Endothelial cell of umbilical vein (primary cell): ENCODE data around the gene SYNGR1. TPM values are rescaled to one million over a fixed set of nuclear protein-coding genes. Genes with fewer than 3 reads are reported as not detected.
"Not testable (repeated sequence)": the region's sequence is repeated elsewhere in the genome, so short reads cannot be mapped to it uniquely, and the experiment has no call there.

Experiments
- BruUV-seq: library from RNA; stranded (reverse); fragments of 400-500 nt; replicated peaks from 2 replicates; lab custom pipeline; 2021; lab: Mats Ljungman, UMichigan
- CTCF ChIA-PET: fragments of 300-600, 350-600 bp; sonication (Branson Sonifier 250); formaldehyde crosslinking; loops from one replicate; lab custom pipeline; 2021; ENCODE audit warnings: antibody characterized with exemption, inconsistent platforms; lab: Charles Lee
- POLR2A ChIA-PET: fragments of 300-600, 350-600 bp; sonication (Branson Sonifier 250); formaldehyde crosslinking; loops from one replicate; lab custom pipeline; 2021; ENCODE audit warnings: antibody characterized with exemption, inconsistent platforms; lab: Charles Lee
- DNase-seq: peaks from one replicate; pipeline ENCODE4 v3.0.0-alpha.2; 2011; ENCODE audit warnings: low read depth, low spot score
- FAIRE-seq: peaks from 2 replicates; lab custom pipeline; 2011; peaks lifted over from hg19 to GRCh38; lab: Jason Lieb, UNC
- H2AFZ ChIP-seq: 2 replicates; pipeline ENCODE4 v1.6.0; 2012; ENCODE audit warnings: low read depth, low read length, control low read depth, inconsistent platforms
- H3K27ac ChIP-seq: 2 replicates; pipeline ENCODE4 v1.5.1; 2011; ENCODE audit warnings: low read depth, mild to moderate bottlenecking, control low read depth, low read length, moderate library complexity; ENCODE audit not compliant: insufficient read depth
- H3K27me3 ChIP-seq, 2 experiments: 2 replicates each; pipeline versions ENCODE4 v1.6.0 to v1.6.1; 2011; ENCODE audit warnings: low read length in 2 of 2, mixed read lengths in 1 of 2; ENCODE audit not compliant: control insufficient read depth in 2 of 2, insufficient read depth in 2 of 2
- H3K36me3 ChIP-seq, 2 experiments: 2 replicates in 1 of 2; 3 replicates in 1 of 2; pipeline ENCODE4 v1.5.1; 2011; ENCODE audit warnings: low read length in 2 of 2, mild to moderate bottlenecking in 1 of 2, moderate library complexity in 1 of 2; ENCODE audit not compliant: control insufficient read depth in 2 of 2, insufficient read depth in 2 of 2; ENCODE audit errors: extremely low read depth in 1 of 2
- H3K4me1 ChIP-seq: 3 replicates; pipeline ENCODE4 v1.5.1; 2011; ENCODE audit warnings: mild to moderate bottlenecking, low read length; ENCODE audit not compliant: control insufficient read depth, insufficient read depth; ENCODE audit errors: extremely low read depth
- H3K4me2 ChIP-seq: 2 replicates; pipeline ENCODE4 v1.6.1; 2011; ENCODE audit warnings: low read length, control low read depth, mixed read lengths; ENCODE audit not compliant: insufficient read depth
- H3K4me3 ChIP-seq, 3 experiments: fragments of 200-600 bp in 1 of 3; sonication (generic), shearing (Covaris generic) in 1 of 3; replicated peaks in 1 of 3; 2 replicates each; pipeline ENCODE4 v1.5.1; 2011 to 2016; ENCODE audit warnings: control low read depth in 3 of 3, low read length in 3 of 3, mild to moderate bottlenecking in 2 of 3, inconsistent platforms in 1 of 3, low read depth in 1 of 3, moderate library complexity in 1 of 3; ENCODE audit not compliant: insufficient read depth in 1 of 3
- H3K79me2 ChIP-seq: 2 replicates; pipeline ENCODE4 v1.6.0; 2012; ENCODE audit warnings: low read length, inconsistent platforms; ENCODE audit not compliant: control insufficient read depth, insufficient read depth
- H3K9ac ChIP-seq: replicated peaks from 2 replicates; pipeline ENCODE3; 2011; ENCODE audit warnings: low read length, control low read depth; ENCODE audit not compliant: insufficient read depth; ENCODE audit errors: extremely low read depth
- H3K9me1 ChIP-seq: replicated peaks from 3 replicates; pipeline ENCODE4 v1.6.0; 2011; ENCODE audit warnings: mild to moderate bottlenecking, low read length; ENCODE audit not compliant: control insufficient read depth, insufficient read depth; ENCODE audit errors: extremely low read depth
- H3K9me3 ChIP-seq: replicated peaks from 2 replicates; pipeline ENCODE4 v1.5.1; 2012; ENCODE audit warnings: low read length, inconsistent platforms; ENCODE audit not compliant: control insufficient read depth, insufficient read depth
- H4K20me1 ChIP-seq: replicated peaks from 2 replicates; pipeline ENCODE3; 2011; ENCODE audit warnings: mild to moderate bottlenecking, low read length; ENCODE audit not compliant: control insufficient read depth, insufficient read depth; ENCODE audit errors: extremely low read depth
- EZH2 ChIP-seq: IDR thresholded peaks from 2 replicates; pipeline ENCODE4 v1.6.1; 2012; ENCODE audit warnings: borderline replicate concordance, low read depth, mild to moderate bottlenecking, moderate library complexity, low read length, inconsistent platforms; ENCODE audit not compliant: severe bottlenecking
- FOS ChIP-seq: IDR thresholded peaks from 2 replicates; pipeline ENCODE4 v1.6.1; 2011; ENCODE audit warnings: mild to moderate bottlenecking, low read length, moderate library complexity, borderline replicate concordance; ENCODE audit not compliant: insufficient read depth
- GATA2 ChIP-seq: IDR thresholded peaks from 2 replicates; pipeline ENCODE4 v1.7.0; 2011; ENCODE audit warnings: low read depth, mild to moderate bottlenecking, moderate library complexity, mixed read lengths, low read length; ENCODE audit not compliant: insufficient read length, insufficient read depth
- JUN ChIP-seq: IDR thresholded peaks from 2 replicates; pipeline ENCODE4 v1.6.1; 2011; ENCODE audit warnings: borderline replicate concordance, low read depth; ENCODE audit not compliant: insufficient read length, insufficient read depth
- MYC ChIP-seq: IDR thresholded peaks from one replicate; pipeline ENCODE4 v1.6.1; 2011; ENCODE audit warnings: mild to moderate bottlenecking, low read depth, low read length
- POLR2A ChIP-seq: IDR thresholded peaks from 2 replicates; pipeline ENCODE4 v1.6.1; 2012; ENCODE audit warnings: low read depth, mild to moderate bottlenecking, control low read depth, low read length
- POLR2AphosphoS5 ChIP-seq: IDR thresholded peaks from 2 replicates; pipeline ENCODE4 v1.6.1; 2012; ENCODE audit warnings: low read depth, mild to moderate bottlenecking, control low read depth, low read length, moderate library complexity; ENCODE audit not compliant: insufficient read depth
- dilution Hi-C: fragments of 300-500 bp; cut with MboI; formaldehyde crosslinking; loops from one replicate; pipeline ENCODE4 v1.15.0; 2019; ENCODE audit warnings: low sequenced_read_pairs; ENCODE audit not compliant: extremely low pct_ligation_motif_present
- intact Hi-C: fragments of 100-400 bp; cut with micrococcal nuclease; formaldehyde crosslinking; loops from one replicate; pipeline ENCODE4 v1.10.0; 2022
- polyA plus RNA-seq, 4 experiments: library from polyadenylated mRNA; depleted of rRNA in 3 of 4; stranded (reverse) in 3 of 4; unstranded in 1 of 4; fragments of >200 nt; gene quantifications; 2 replicates each; pipeline versions ENCODE4 v1.2.1 to v1.2.3, GENCODE V29; 2011 to 2012; ENCODE audit warnings: missing spikeins in 1 of 4
- total RNA-seq: library from RNA; stranded (reverse); gene quantifications from 2 replicates; pipeline ENCODE4 v1.2.3, GENCODE V29; 2021
- TF ChIP-seq, protein P1 (sequence below): IDR thresholded peaks from 2 replicates; pipeline ENCODE4 v1.6.1; 2011; ENCODE audit not compliant: insufficient read depth, insufficient read length
- TF ChIP-seq, protein P2 (sequence below), 2 donors: IDR thresholded peaks; 1 replicate in 1 of 2; 2 replicates in 1 of 2; pipeline ENCODE4 v1.5.1; 2011; ENCODE audit warnings: low read length in 2 of 2, mild to moderate bottlenecking in 2 of 2, moderate library complexity in 2 of 2, control low read depth in 1 of 2, inconsistent platforms in 1 of 2, low read depth in 1 of 2; ENCODE audit not compliant: insufficient read depth in 1 of 2; ENCODE audit errors: extremely low read depth in 1 of 2

Gene SYNGR1
- total and polyA plus RNA-seq, 2 donors (not counting 3 experiments of a cell fraction or from before 2014, with no cell fraction given), result 3.8 to 10.2 TPM

DNA sequence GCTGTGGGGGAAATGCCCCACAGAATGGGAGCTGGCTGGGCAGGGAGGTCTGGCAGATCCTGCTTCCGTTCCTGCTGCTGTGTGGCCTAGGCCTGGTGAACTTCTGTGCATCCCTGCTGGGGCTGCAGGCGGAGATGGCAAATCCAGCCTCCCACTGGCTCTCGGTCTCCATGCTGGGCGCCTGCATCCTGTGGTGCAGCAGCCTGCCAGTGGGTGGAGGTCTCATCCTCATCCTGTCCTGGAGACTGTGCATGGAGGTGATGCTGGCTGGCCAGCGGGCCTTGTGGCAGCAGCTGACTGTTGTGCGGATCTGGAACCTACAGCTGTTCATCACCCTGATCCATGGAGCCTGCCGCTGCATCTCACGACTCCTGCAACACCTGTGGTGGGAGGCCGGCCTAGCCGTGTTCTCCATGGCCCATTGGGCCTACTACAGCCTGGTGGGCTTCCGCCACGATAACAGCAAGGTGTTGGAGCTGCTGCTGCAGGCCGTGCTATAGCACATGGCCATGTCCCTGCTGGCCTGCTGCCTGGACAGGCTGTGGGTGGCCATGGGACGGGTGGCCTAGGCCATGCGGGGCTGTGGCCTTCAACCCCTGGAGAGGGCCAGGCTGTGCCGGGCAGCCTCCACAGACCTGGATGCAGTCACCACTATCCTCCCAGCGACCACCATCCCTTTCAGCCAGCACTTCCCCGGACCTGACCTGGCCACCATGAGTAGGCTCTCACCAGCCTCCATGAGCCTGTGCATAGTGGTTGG, 21.6 kb upstream of the SYNGR1 start:
- ChIA-PET CTCF (interaction anchor here (0.9 kb wide), 1 partner anchor 53 kb away, joined by 4 read pairs; no protein-coding TSS in a partner anchor), POLR2A (no interaction called here)
- TF ChIP-seq POLR2A (no peak), POLR2AphosphoS5 (no peak), EZH2 (no peak), JUN (no peak), GATA2 (no peak), MYC (no peak), FOS (no peak)
- TF ChIP-seq, protein P1, sequence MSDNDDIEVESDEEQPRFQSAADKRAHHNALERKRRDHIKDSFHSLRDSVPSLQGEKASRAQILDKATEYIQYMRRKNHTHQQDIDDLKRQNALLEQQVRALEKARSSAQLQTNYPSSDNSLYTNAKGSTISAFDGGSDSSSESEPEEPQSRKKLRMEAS, result no peak
- TF ChIP-seq, protein P2, sequence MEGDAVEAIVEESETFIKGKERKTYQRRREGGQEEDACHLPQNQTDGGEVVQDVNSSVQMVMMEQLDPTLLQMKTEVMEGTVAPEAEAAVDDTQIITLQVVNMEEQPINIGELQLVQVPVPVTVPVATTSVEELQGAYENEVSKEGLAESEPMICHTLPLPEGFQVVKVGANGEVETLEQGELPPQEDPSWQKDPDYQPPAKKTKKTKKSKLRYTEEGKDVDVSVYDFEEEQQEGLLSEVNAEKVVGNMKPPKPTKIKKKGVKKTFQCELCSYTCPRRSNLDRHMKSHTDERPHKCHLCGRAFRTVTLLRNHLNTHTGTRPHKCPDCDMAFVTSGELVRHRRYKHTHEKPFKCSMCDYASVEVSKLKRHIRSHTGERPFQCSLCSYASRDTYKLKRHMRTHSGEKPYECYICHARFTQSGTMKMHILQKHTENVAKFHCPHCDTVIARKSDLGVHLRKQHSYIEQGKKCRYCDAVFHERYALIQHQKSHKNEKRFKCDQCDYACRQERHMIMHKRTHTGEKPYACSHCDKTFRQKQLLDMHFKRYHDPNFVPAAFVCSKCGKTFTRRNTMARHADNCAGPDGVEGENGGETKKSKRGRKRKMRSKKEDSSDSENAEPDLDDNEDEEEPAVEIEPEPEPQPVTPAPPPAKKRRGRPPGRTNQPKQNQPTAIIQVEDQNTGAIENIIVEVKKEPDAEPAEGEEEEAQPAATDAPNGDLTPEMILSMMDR (IDR thresholded peaks at IDR 0.05; ENCODE audit: extremely low read depth in 1 of 2, insufficient read depth in 1 of 2, low read depth in 1 of 2, low read length in 2 of 2), result no peak
- Histone ChIP-seq H3K36me3 (no peaks in the 10 kb centered on the region), H3K4me3 (no peak overlapping the region), H3K4me1 (peaks cover 3% of the 10 kb centered on the region), H3K4me2 (no peak overlapping the region), H3K9me1 (no peaks in the 10 kb centered on the region), H4K20me1 (no peaks in the 10 kb centered on the region), H3K9ac (no peak overlapping the region), H3K27ac (no peak overlapping the region), H2AFZ (no peak overlapping the region), H3K79me2 (no peaks in the 10 kb centered on the region), H3K27me3 (no peaks in the 10 kb centered on the region), H3K9me3 (no peaks in the 10 kb centered on the region)
- intact Hi-C loops, result no loop called here
- FAIRE-seq (no peak), DNase-seq (no peak)
- no TSS peak for BruUV-seq
- dilution Hi-C loops, result no loop called here

DNA sequence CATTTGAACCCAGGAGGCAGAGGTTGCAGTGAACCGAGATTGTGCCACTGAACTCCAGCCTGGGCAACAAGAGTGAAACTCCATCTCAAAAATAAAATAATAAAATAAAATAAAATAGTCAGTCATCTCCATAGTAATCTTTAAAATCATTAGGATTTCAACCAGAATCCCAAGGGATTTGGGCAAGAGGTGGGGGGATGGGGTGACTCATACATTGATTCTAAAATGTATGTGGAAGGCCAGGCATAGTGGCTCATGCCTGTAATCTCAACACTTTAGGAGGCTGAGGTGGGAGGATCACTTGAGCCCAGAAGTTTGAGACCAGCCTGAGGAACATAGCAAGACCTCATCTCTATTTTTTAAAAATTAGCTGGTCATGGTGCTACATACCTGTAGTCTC, 19.2 kb upstream of the SYNGR1 start:
- H3K4me3 ChIP-seq, H3K9ac ChIP-seq, H2AFZ ChIP-seq, H3K27me3 ChIP-seq, BruUV-seq, H3K4me2 ChIP-seq, FAIRE-seq, intact Hi-C loops, DNase-seq, H3K79me2 ChIP-seq, H3K27ac ChIP-seq, dilution Hi-C loops, H3K4me1 ChIP-seq, H4K20me1 ChIP-seq, H3K9me3 ChIP-seq, H3K36me3 ChIP-seq, H3K9me1 ChIP-seq: not testable (repeated sequence)
- ChIA-PET POLR2A (interaction anchor here (2.6 kb wide), 1 partner anchor 11 kb away, joined by 16 read pairs; the partner anchor contains the start of gene RPL3), CTCF (interaction anchor here (0.8 to 4.9 kb wide), 8 partner anchors 8 to 199 kb away, joined by 3 to 43 read pairs (median 8); partner anchors contain the start of gene RPL3)
